GM12878 (cell line): ENCODE measurements around the gene SELENOS. TPM values are rescaled to one million over a fixed set of nuclear protein-coding genes. Genes with fewer than 3 reads are reported as not detected.

ENCODE experiments used
- ATAC-seq: fragments of 200-7000 bp; cut with Tn5 transposase; 3 replicates; pipeline ENCODE4 v1.9.1; 2020; ENCODE audit warnings: mild to moderate bottlenecking, moderate library complexity
- BruUV-seq: library from RNA; stranded (reverse); fragments of 400-500 nt; replicated peaks from 2 replicates; lab custom pipeline; 2021; lab: Mats Ljungman, UMichigan
- CTCF ChIA-PET: fragments of 300-600 bp; sonication (Branson Sonifier 250); formaldehyde crosslinking; extraction: SDS; loops from one replicate; lab custom pipeline; 2021; ENCODE audit warnings: inconsistent platforms; lab: Yijun Ruan, JAX
- POLR2A ChIA-PET: fragments of 350-600 bp; formaldehyde crosslinking; extraction: SDS; loops from one replicate; lab custom pipeline; 2021; ENCODE audit warnings: inconsistent platforms; lab: Charles Lee
- RAD21 ChIA-PET: fragments of 300-600 bp; sonication (Branson Sonifier 250); formaldehyde crosslinking; loops from one replicate; lab custom pipeline; 2023; ENCODE audit warnings: antibody characterized with exemption; ENCODE audit not compliant: unreplicated experiment; lab: Charles Lee
- SMC1A ChIA-PET: fragments of 300-600 bp; sonication (Branson Sonifier 250); formaldehyde crosslinking; loops from one replicate; lab custom pipeline; 2023; ENCODE audit not compliant: unreplicated experiment, uncharacterized antibody; lab: Charles Lee
- DNase-seq: peaks from one replicate; pipeline ENCODE4 v3.0.0-alpha.2; 2011; ENCODE audit warnings: low read depth, low spot score
- FAIRE-seq: peaks from 3 replicates; lab custom pipeline; 2011; peaks lifted over from hg19 to GRCh38; lab: Jason Lieb, UNC
- H2AFZ ChIP-seq: 2 replicates; pipeline ENCODE4 v1.6.0; 2011; ENCODE audit warnings: low read depth, low read length, control low read depth; ENCODE audit not compliant: control insufficient read depth
- H3K27ac ChIP-seq: 2 replicates; pipeline ENCODE4 v1.5.1; 2011; ENCODE audit warnings: control low read depth; ENCODE audit not compliant: control insufficient read depth, insufficient read depth
- H3K27me3 ChIP-seq, 2 experiments: replicated peaks in 1 of 2; 2 replicates each; pipeline versions ENCODE4 v1.6.0 to v1.6.1; 2011; ENCODE audit warnings: low read length in 1 of 2; ENCODE audit not compliant: control insufficient read depth in 2 of 2, insufficient read depth in 2 of 2
- H3K36me3 ChIP-seq, 2 experiments: 2 replicates each; pipeline ENCODE4 v1.5.1; 2011; ENCODE audit warnings: low read length in 1 of 2; ENCODE audit not compliant: control insufficient read depth in 2 of 2, insufficient read depth in 2 of 2
- H3K4me1 ChIP-seq: 2 replicates; pipeline ENCODE4 v1.6.1; 2011; ENCODE audit warnings: mild to moderate bottlenecking, low read length, moderate library complexity, mixed read lengths; ENCODE audit not compliant: control insufficient read depth, insufficient read depth
- H3K4me2 ChIP-seq: 2 replicates; pipeline ENCODE4 v1.6.0; 2011; ENCODE audit warnings: control low read depth; ENCODE audit not compliant: control insufficient read depth, insufficient read depth
- H3K4me3 ChIP-seq: fragments of 200-600 bp; sonication (generic); 2 replicates; pipeline ENCODE4 v1.5.1; 2016
- H3K79me2 ChIP-seq: 2 replicates; pipeline ENCODE4 v1.6.0; 2011; ENCODE audit warnings: low read length; ENCODE audit not compliant: control insufficient read depth, insufficient read depth
- H3K9ac ChIP-seq: 2 replicates; pipeline ENCODE4 v1.8.0; 2011; ENCODE audit warnings: low read length, control low read depth, mixed read lengths; ENCODE audit not compliant: control insufficient read depth, insufficient read depth
- H3K9me3 ChIP-seq: replicated peaks from 3 replicates; pipeline ENCODE4 v1.5.1; 2011; ENCODE audit warnings: mild to moderate bottlenecking, low read length; ENCODE audit not compliant: control insufficient read depth, insufficient read depth
- H4K20me1 ChIP-seq: 2 replicates; pipeline ENCODE4 v1.6.0; 2011; ENCODE audit not compliant: control insufficient read depth, insufficient read depth
- BCL11A ChIP-seq: IDR thresholded peaks from 2 replicates; pipeline ENCODE4 v1.6.1; 2011; ENCODE audit warnings: low read depth, low read length
- BHLHE40 ChIP-seq, 2 experiments: fragments of 450-650 bp in 1 of 2; IDR thresholded peaks; 2 replicates each; pipeline ENCODE4 v1.6.1; 2011 to 2017; ENCODE audit warnings: low read depth in 2 of 2, borderline replicate concordance in 1 of 2, improper control_type of control experiment in 1 of 2, low read length in 1 of 2, mild to moderate bottlenecking in 1 of 2
- BRCA1 ChIP-seq: IDR thresholded peaks from 2 replicates; pipeline ENCODE4 v1.6.1; 2011; ENCODE audit warnings: low read depth, low read length, improper control_type of control experiment
- CEBPB ChIP-seq, 2 experiments: fragments of 150-350 bp in 1 of 2; IDR thresholded peaks; 2 replicates each; pipeline ENCODE4 v1.6.1; 2012 to 2014; ENCODE audit warnings: low read depth in 2 of 2, low read length in 2 of 2, borderline replicate concordance in 1 of 2, inconsistent platforms in 1 of 2
- CREM ChIP-seq: IDR thresholded peaks from 2 replicates; pipeline ENCODE4 v1.6.1; 2014; ENCODE audit warnings: antibody characterized with exemption, low read depth
- EED ChIP-seq: sonication (generic); IDR thresholded peaks from 2 replicates; pipeline ENCODE4 v1.6.1; 2016; ENCODE audit warnings: antibody characterized with exemption, low read depth
- EP300 ChIP-seq, 2 experiments: fragments of 150-350 bp in 1 of 2; IDR thresholded peaks; 2 replicates each; pipeline ENCODE4 v1.6.1; 2011 to 2012; ENCODE audit warnings: low read depth in 2 of 2, low read length in 2 of 2, borderline replicate concordance in 1 of 2, improper control_type of control experiment in 1 of 2, inconsistent platforms in 1 of 2; ENCODE audit not compliant: control insufficient read depth in 1 of 2
- IRF4 ChIP-seq: IDR thresholded peaks from 2 replicates; pipeline ENCODE4 v1.6.1; 2011; ENCODE audit warnings: low read depth, low read length
- IRF5 ChIP-seq: fragments of 450-650 bp; IDR thresholded peaks from 2 replicates; pipeline ENCODE4 v1.6.1; 2017; ENCODE audit warnings: borderline replicate concordance
- MEF2B ChIP-seq: fragments of 450-650 bp; IDR thresholded peaks from 2 replicates; pipeline ENCODE4 v1.6.1; 2018; ENCODE audit warnings: mild to moderate bottlenecking, moderate library complexity; ENCODE audit not compliant: partially characterized antibody, poor library complexity, severe bottlenecking
- NR2F1 ChIP-seq: fragments of 450-650 bp; conservative IDR thresholded peaks from 2 replicates; pipeline ENCODE4 v1.6.1; 2017; ENCODE audit warnings: mild to moderate bottlenecking
- RAD21 ChIP-seq: IDR thresholded peaks from 2 replicates; pipeline ENCODE4 v1.6.1; 2011; ENCODE audit warnings: mild to moderate bottlenecking, low read depth, low read length, moderate library complexity; ENCODE audit not compliant: insufficient read depth
- RAD51 ChIP-seq: fragments of 450-650 bp; IDR thresholded peaks from 2 replicates; pipeline ENCODE4 v1.6.1; 2016; ENCODE audit warnings: moderate library complexity, mild to moderate bottlenecking, inconsistent platforms
- RB1 ChIP-seq: fragments of 450-650 bp; formaldehyde crosslinking; IDR thresholded peaks from 2 replicates; pipeline ENCODE4 v1.6.1; 2017; ENCODE audit warnings: mild to moderate bottlenecking, borderline replicate concordance
- RELA ChIP-seq: fragments of 450-650 bp; IDR thresholded peaks from 2 replicates; pipeline ENCODE4 v1.8.0; 2014; ENCODE audit warnings: borderline replicate concordance; ENCODE audit not compliant: partially characterized antibody
- RELB ChIP-seq: fragments of 450-650 bp; IDR thresholded peaks from 2 replicates; pipeline ENCODE4 v1.6.1; 2017; ENCODE audit warnings: low read depth, mild to moderate bottlenecking, moderate library complexity
- RUNX3 ChIP-seq: IDR thresholded peaks from 2 replicates; pipeline ENCODE4 v1.6.1; 2012; ENCODE audit warnings: low read length, inconsistent platforms
- SIX5 ChIP-seq: IDR thresholded peaks from 2 replicates; pipeline ENCODE4 v1.6.1; 2011; ENCODE audit warnings: mild to moderate bottlenecking, low read depth, low read length, moderate library complexity; ENCODE audit not compliant: severe bottlenecking
- SMC3 ChIP-seq: IDR thresholded peaks from 2 replicates; pipeline ENCODE4 v1.6.1; 2011; ENCODE audit warnings: low read length, improper control_type of control experiment, borderline replicate concordance
- SUPT20H ChIP-seq: IDR thresholded peaks from 2 replicates; pipeline ENCODE4 v1.6.1; 2011; ENCODE audit warnings: low read depth, mild to moderate bottlenecking, low read length, moderate library complexity, borderline replicate concordance; ENCODE audit not compliant: control insufficient read depth
- WGBS: methylation state at CpG from one replicate; pipeline ENCODE4 v1.1.6; 2016; ENCODE audit warnings: low lambda C conversion rate; ENCODE audit not compliant: insufficient replicate concordance, insufficient coverage; ENCODE audit errors: missing lambda C conversion rate; 5-methylcytosine and 5-hydroxymethylcytosine counted together
- in situ Hi-C: fragments of 300-500 bp; cut with MboI; formaldehyde crosslinking; loops from 9 replicates; pipeline ENCODE4 v1.14.3; 2018; ENCODE audit warnings: mixed read lengths
- intact Hi-C: fragments of 100-400 bp; cut with micrococcal nuclease; formaldehyde crosslinking; loops from one replicate; pipeline ENCODE4 v1.14.2; 2022; ENCODE audit not compliant: unreplicated experiment
- polyA plus RNA-seq, 11 experiments: library from polyadenylated mRNA; depleted of rRNA in 4 of 11; unstranded in 6 of 11; stranded (reverse) in 5 of 11; fragments of >200 nt; fragmentation: Nextera tagmentation in 4 of 11; fragmentation: Illumina TruSeq in 1 of 11; extraction: Ambion mirVana in 4 of 11; extraction: Trizol in 1 of 11; gene quantifications; 1 replicate in 1 of 11; 2 replicates in 10 of 11; pipeline versions ENCODE4 v1.2.1 to v1.2.3, GENCODE V29; 2011 to 2016; ENCODE audit warnings: inconsistent platforms in 2 of 11, missing spikeins in 2 of 11, low read depth in 1 of 11
- total RNA-seq, 4 experiments: library from RNA; depleted of rRNA in 3 of 4; stranded (reverse); fragments of >200 nt in 3 of 4; fragmentation: Illumina TruSeq in 1 of 4; extraction: Trizol in 1 of 4; gene quantifications; 2 replicates each; pipeline versions ENCODE4 v1.2.1 to v1.2.3, GENCODE V29; 2013 to 2021

Gene SELENOS
- total and polyA plus RNA-seq, 10 of the 15 experiments (the other 5 are each of a cell fraction or from before 2014, with no cell fraction given): 25.8 to 90.1 (median 37.3) TPM

DNA sequence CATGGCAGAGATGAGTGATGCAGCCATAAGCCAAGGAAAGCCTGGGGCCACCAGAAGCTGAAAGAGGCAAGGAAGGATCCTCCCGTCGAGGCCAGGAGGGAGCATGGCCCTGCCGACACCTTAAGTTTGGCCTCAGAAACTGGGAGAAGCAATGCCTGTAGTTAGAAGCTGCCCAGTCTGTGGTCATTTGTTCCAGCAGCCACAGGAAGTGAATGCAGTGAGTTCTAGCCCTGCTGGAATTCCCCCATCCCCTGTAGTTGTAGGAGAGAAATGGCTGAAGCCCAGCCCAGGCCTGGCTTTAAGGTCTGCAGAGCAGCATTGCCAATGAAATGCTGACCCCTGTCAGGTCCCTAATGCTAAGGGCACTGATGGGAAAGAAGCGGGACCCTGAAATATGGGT lies 13.3 kb downstream of the SELENOS start:
- ChIA-PET RAD21 (interaction anchor here (0.9 to 1.3 kb wide), 3 partner anchors 12 to 104 kb away, joined by 3 to 4 read pairs (median 3); no protein-coding TSS in a partner anchor), POLR2A (interaction anchor here (0.7 to 2.0 kb wide), 2 partner anchors 11 to 337 kb away, joined by 3 to 7 read pairs; no protein-coding TSS in a partner anchor), CTCF (interaction anchor here (0.9 to 4.8 kb wide), 4 partner anchors 11 to 248 kb away, joined by 3 to 18 read pairs (median 8); no protein-coding TSS in a partner anchor), SMC1A (interaction anchor here (1.0 to 6.5 kb wide), 6 partner anchors 11 to 378 kb away, joined by 3 to 41 read pairs (median 4); partner anchors contain the start of gene SNRPA1)
- peak; percentile 73 for ATAC-seq
- intact Hi-C loops (no loop called here), in situ Hi-C loops (loop anchor here (5.0 to 10.0 kb wide), 4 partner anchors 177 to 649 kb away; no protein-coding TSS in a partner anchor)
- WGBS: 92% methylated on average over 4 of the region's 4 CpGs
- Histone ChIP-seq H3K9me3 (no peaks in the 10 kb centered on the region), H3K4me2 (peak overlapping the region; percentile 40; the same call in 1 of the 2 replicates), H2AFZ (peak overlapping the region; percentile 20; the same call in 1 of the 2 replicates), H3K27me3 (no peaks in the 10 kb centered on the region), H3K4me1 (peaks cover 28% of the 10 kb centered on the region), H4K20me1 (no peaks in the 10 kb centered on the region), H3K4me3 (no peak overlapping the region), H3K36me3 (no peaks in the 10 kb centered on the region; a peak in 1 of 4 replicates), H3K79me2 (no peaks in the 10 kb centered on the region), H3K9ac (no peak overlapping the region), H3K27ac (peak overlapping the region; percentile 66)
- BruUV-seq: no TSS peak
- FAIRE-seq: no peak
- peak; percentile 45 for DNase-seq
- TF ChIP-seq SUPT20H: no peak
- TF ChIP-seq CREM: no peak
- peak; percentile 76 for TF ChIP-seq RUNX3
- TF ChIP-seq IRF5: no peak
- TF ChIP-seq NR2F1: peak; percentile 39; the same call in 1 of the 2 replicates
- TF ChIP-seq SIX5: no peak
- no peak for TF ChIP-seq SMC3
- TF ChIP-seq BCL11A: 0 out of 2 replicates have a peak, but pooled peaks have one; percentile 15
- no peak for TF ChIP-seq RAD21
- no peak for TF ChIP-seq CEBPB (IDR thresholded peaks at IDR 0.05; ENCODE audit: borderline replicate concordance in 1 of 2, low read depth in 2 of 2, low read length in 2 of 2)
- TF ChIP-seq RB1: no peak
- peak in 1 of 2 experiments; percentile 26; a peak in 1 of 4 replicates for TF ChIP-seq EP300 (IDR thresholded peaks at IDR 0.05; ENCODE audit: borderline replicate concordance in 1 of 2, control insufficient read depth in 1 of 2, low read depth in 2 of 2, low read length in 2 of 2)
- no peak for TF ChIP-seq IRF4
- peak; percentile 53; the same call in 1 of the 2 replicates for TF ChIP-seq RAD51
- 0 out of 2 replicates have a peak, but pooled peaks have one; percentile 21 for TF ChIP-seq EED
- peak; percentile 83 for TF ChIP-seq RELA
- peak; percentile 32 for TF ChIP-seq MEF2B
- no peak for TF ChIP-seq BRCA1
- peak; percentile 69 for TF ChIP-seq RELB
- peak; percentile 42 to 53 for TF ChIP-seq BHLHE40 (IDR thresholded peaks at IDR 0.05; ENCODE audit: borderline replicate concordance in 1 of 2, low read depth in 2 of 2, low read length in 1 of 2)
